Raji (cell line): ENCODE data around the gene KRI1.

Source experiments
- POLR2A ChIP-seq: IDR thresholded peaks from 2 replicates; pipeline ENCODE4 v1.6.1; 2011; ENCODE audit warnings: low read depth, low read length, control low read depth; ENCODE audit not compliant: insufficient read depth

Gene KRI1

DNA sequence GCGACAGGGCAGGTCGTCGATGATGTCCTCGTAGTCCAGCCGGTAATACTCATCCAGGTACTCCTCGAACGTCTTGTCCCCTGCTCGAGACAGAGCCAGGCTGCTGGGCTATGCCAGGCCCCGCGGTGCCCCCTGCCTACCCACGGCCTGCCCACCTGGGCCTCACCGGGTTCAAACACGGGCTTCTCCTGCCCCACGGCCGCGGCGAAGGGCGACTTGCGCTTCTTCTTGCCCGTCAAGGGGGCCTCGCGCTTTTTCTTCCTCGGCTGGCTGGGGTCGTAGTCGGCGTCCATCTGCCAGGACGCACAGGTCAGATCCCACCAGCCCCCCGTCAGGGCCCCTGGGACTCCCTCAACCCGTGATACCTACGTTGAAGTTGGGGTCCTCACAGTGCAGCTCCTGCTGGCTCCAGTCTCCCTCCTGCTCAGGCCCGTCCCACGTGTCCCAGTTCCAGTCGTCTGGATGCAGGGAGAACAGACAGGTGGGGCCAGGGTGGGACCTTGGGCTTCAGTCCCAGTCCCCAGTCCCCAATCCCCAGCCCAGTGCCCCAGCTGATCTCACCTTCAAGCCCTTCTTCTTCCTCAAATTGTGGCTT is 8.1 kb downstream of the KRI1 start:
- no peak for TF ChIP-seq POLR2A

DNA sequence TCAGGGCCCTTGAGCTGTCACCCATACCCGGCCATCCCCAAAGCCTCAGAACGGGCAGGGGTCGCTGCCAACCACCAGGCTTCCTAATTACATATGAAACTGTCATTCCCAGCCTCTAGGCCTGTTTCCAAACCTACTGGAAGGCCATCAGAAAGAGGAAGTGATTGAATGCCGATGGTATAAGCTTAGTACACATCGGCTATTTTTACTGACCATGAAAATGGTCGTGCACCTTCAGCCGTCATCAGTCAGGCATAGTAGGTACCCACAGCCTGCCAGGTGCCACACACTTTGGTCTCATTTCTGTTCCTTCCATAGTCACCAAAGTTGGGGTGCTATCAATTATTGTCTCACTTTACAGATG is 10.2 kb downstream of the KRI1 start:
- TF ChIP-seq POLR2A: no peak

- TF ChIP-seq POLR2A: no peak
Measured at GRCh38 chr19:10554760-10555609, 10.8 kb downstream of the KRI1 start.

DNA sequence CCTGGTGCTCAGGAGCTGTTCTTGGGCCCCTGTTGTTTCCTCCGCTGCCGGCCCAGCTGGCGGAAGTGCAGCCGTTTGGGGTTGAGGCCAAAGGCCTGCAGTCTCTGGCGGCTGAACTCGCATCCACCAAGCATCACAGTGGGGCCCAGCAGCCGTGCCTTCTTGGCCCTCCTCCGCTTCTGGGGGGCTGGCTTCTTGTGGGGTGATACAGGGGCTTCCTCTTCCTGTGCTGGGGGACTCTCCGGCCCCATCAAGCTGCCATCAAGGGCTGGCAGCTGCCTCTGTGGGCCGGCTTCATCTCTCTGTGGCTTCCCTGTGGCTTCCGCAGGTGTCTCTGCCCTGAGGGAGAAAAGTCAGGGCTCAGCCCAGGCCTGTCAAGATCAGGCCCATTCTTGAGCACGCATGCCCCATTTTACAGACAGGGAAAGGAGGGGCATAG is 11.8 kb downstream of the KRI1 start:
- TF ChIP-seq POLR2A: no peak

GRCh38 chr19:10553087-10553667 is 12.6 kb downstream of the KRI1 start:
- TF ChIP-seq POLR2A: no peak

- TF ChIP-seq POLR2A: 0 out of 2 replicates have a peak, but pooled peaks have one; percentile 13
Measured at GRCh38 chr19:10552510-10553053, 13.2 kb downstream of the KRI1 start.

- peak; percentile 26; the same call in 1 of the 2 replicates for TF ChIP-seq POLR2A
Measured at GRCh38 chr19:10551698-10552301, 14.0 kb downstream of the KRI1 start.

GRCh38 chr19:10550336-10550735 is 15.5 kb downstream of the KRI1 start:
- TF ChIP-seq POLR2A: no peak

DNA sequence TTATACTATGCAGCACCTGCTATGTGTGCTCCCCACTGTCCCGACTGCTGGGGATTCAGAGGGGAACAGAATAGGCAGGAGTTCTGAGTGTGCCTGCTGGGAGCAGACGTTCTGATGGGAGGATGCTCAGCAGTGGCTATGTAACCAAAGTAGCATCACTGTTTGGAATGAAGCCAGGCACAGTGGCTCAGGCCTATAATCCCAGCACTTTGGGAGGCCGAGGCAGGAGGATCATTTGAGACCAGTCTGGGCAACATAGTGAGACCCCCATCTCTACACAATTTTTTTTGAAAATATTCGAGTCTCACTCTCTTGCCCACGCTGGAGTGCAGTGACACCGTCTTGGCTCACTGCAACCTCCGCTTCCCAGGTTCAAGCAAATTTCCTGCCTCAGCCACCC is 16.1 kb downstream of the KRI1 start:
- TF ChIP-seq POLR2A: no peak

DNA sequence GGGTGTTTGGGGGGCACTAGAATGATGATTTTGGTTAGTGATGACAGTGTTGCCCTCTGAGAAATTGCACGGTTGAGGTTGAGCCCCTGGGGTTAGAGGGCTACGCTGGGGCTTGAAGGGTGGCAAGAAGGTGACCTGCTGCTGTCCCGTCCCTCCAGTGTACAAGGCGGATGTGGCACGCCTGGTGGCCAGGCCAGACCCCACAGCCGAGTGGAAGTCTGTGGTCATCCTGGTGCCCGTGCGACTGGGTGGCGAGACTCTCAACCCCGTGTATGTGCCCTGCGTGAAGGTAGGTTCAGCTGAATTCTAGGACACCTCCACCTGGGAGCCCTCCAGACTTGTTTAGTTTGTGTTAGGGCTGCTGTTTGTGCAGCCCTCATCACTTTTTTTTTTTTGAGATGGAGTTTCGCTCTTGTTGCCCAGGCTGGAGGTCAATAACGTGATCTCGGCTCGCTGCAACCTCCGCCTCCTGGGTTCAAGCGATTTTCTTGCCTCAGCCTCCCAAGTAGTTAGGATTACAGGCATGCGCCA is 17.0 kb downstream of the KRI1 start:
- TF ChIP-seq POLR2A: no peak

DNA sequence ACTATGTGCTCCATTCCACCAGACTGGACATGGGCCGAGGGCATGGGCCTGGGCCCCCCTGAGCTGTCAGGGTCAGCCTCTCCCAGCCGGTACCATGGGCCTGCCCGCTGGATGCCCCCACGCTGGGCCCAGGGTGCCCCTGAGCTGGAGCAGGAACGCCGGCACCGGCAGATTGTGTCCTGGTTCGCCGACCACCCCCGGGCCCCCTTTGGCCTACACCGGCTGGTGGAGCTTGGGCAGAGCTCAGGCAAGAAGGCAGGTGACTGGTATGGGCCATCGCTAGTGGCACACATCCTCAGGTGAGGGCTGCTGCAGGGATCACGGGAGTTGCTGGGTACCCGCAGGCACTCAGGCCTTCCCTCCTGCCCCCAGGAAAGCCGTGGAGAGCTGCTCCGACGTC is 19.0 kb downstream of the KRI1 start:
- no peak for TF ChIP-seq POLR2A

DNA sequence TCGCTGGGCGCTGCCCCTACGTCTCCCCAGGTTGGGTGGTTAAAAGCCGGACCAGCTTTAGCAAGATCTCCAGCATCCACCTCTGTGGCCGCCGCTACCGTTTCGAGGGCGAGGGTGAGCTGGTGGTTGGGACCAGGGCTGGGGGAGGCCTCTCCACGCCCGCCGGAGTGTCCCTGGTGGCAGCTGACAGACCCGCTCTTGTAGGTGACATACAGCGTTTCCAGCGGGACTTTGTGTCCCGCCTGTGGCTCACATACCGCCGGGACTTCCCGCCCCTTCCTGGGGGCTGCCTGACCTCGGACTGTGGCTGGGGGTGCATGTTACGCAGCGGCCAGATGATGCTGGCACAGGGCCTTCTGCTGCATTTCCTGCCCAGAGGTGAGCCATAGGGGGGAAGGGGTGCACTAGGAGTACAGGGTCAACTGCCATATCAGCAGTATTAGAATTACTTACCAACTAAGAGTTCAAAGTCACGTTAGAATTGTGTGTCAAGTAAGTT is 21.0 kb downstream of the KRI1 start:
- no peak for TF ChIP-seq POLR2A

DNA sequence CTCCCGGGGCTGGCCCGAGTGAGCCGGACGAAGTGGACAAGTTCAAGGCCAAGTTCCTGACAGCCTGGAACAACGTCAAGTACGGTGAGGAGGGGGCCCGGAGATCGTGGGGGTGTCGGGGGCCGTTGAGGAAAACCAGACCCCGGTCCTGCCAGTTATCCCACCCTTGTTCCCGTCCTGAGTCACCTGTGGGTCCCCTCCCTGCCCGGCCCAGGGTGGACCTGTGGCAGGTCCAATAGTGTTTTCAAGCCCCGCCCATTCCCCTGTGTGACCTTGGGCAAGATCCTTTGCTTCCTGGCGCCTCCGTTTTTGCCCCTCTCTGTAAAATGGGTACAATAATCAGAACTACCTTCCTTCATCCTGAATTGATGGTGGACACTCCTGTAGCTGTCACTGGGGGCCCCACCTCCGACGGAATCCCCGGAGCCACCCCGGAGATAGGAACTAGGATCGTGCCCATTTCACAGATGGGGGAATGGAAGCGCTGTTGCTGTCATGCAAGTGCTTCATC is 21.5 kb downstream of the KRI1 start:
- no peak; the same call in 1 of the 2 replicates for TF ChIP-seq POLR2A

- peak; percentile 71 for TF ChIP-seq POLR2A
Measured at GRCh38 chr19:10543420-10544241, 22.2 kb downstream of the KRI1 start, which contains the start of gene ATG4D. Gene ATG4D, plus strand, starts transcription at chr19:10543904. Its CDS starts 187 bp downstream, at chr19:10544091.
